HepG2 (cell line): ENCODE data around the gene CCDC57. TPM values are rescaled to one million over a fixed set of nuclear protein-coding genes. Genes with fewer than 3 reads are reported as not detected.

ENCODE experiments used
- ATAC-seq: fragments of 200-7000 bp; cut with Tn5 transposase; 3 replicates; pipeline ENCODE4 v1.9.1; 2020; ENCODE audit warnings: mild to moderate bottlenecking, moderate library complexity
- BruUV-seq: library from RNA; stranded (reverse); fragments of 400-500 nt; replicated peaks from 2 replicates; lab custom pipeline; 2021; lab: Mats Ljungman, UMichigan
- CTCF ChIA-PET: fragments of 300-600 bp; formaldehyde crosslinking; extraction: SDS; loops from one replicate; lab custom pipeline; 2021; ENCODE audit warnings: low total read pairs, inconsistent platforms, low intra/inter-chr PET ratio; lab: Yijun Ruan, JAX
- POLR2A ChIA-PET: fragments of 350-600 bp; sonication (Branson Sonifier 250); formaldehyde crosslinking; loops from one replicate; lab custom pipeline; 2020; ENCODE audit warnings: antibody characterized with exemption, inconsistent platforms; lab: Yijun Ruan, JAX
- DNase-seq: peaks from one replicate; pipeline ENCODE4 v3.0.0-alpha.2; 2015; ENCODE audit warnings: low spot score
- FAIRE-seq: peaks from 3 replicates; lab custom pipeline; 2011; peaks lifted over from hg19 to GRCh38; lab: Jason Lieb, UNC
- H2AFZ ChIP-seq: one replicate; pipeline ENCODE4 v1.6.1; 2011; ENCODE audit warnings: low read length, inconsistent platforms
- H3K27ac ChIP-seq: fragments of 300-600 bp; 3 replicates; pipeline ENCODE4 v1.8.0; 2011; ENCODE audit warnings: mixed run types, mild to moderate bottlenecking, mixed read lengths, low read length, inconsistent platforms; ENCODE audit not compliant: insufficient read depth; ENCODE audit errors: extremely low read length
- H3K27me3 ChIP-seq, 2 experiments: fragments of 200-600 bp in 1 of 2; 2 replicates in 1 of 2; 3 replicates in 1 of 2; pipeline versions ENCODE4 v1.6.0 to v1.8.0; 2011; ENCODE audit warnings: low read length in 2 of 2, mild to moderate bottlenecking in 2 of 2, moderate library complexity in 2 of 2, inconsistent platforms in 1 of 2; ENCODE audit not compliant: insufficient read depth in 2 of 2, control insufficient read depth in 1 of 2
- H3K36me3 ChIP-seq, 2 experiments: fragments of 200-600 bp in 1 of 2; replicated peaks in 1 of 2; 2 replicates in 1 of 2; 3 replicates in 1 of 2; pipeline versions ENCODE4 v1.5.1 to v1.8.0; 2011; ENCODE audit warnings: low read length in 2 of 2, inconsistent platforms in 1 of 2; ENCODE audit not compliant: insufficient read depth in 2 of 2, control insufficient read depth in 1 of 2
- H3K4me1 ChIP-seq: 2 replicates; pipeline ENCODE4 v1.5.1; 2012; ENCODE audit warnings: low read length, inconsistent platforms; ENCODE audit not compliant: insufficient read depth
- H3K4me2 ChIP-seq: 2 replicates; pipeline ENCODE4 v1.6.0; 2011; ENCODE audit warnings: low read depth, low read length, inconsistent platforms
- H3K4me3 ChIP-seq, 3 experiments: fragments of 200-600 bp in 1 of 3; sonication (generic), shearing (Covaris generic) in 1 of 3; replicated peaks in 1 of 3; 2 replicates each; pipeline ENCODE4 v1.5.1; 2011 to 2016; ENCODE audit warnings: low read length in 3 of 3, inconsistent platforms in 2 of 3, low read depth in 2 of 3, mild to moderate bottlenecking in 2 of 3, control low read depth in 1 of 3, mixed read lengths in 1 of 3; ENCODE audit not compliant: insufficient read depth in 1 of 3
- H3K79me2 ChIP-seq: one replicate; pipeline ENCODE4 v1.6.1; 2011; ENCODE audit warnings: low read length, inconsistent platforms; ENCODE audit not compliant: insufficient read depth
- H3K9ac ChIP-seq: 2 replicates; pipeline ENCODE4 v1.6.0; 2011; ENCODE audit warnings: mild to moderate bottlenecking, low read depth, low read length, inconsistent platforms; ENCODE audit not compliant: insufficient read depth
- H3K9me3 ChIP-seq: 2 replicates; pipeline ENCODE4 v1.5.1; 2012; ENCODE audit warnings: mild to moderate bottlenecking, low read length
- H4K20me1 ChIP-seq: 2 replicates; pipeline ENCODE4 v1.6.0; 2011; ENCODE audit warnings: inconsistent platforms, mild to moderate bottlenecking, low read length, moderate library complexity; ENCODE audit not compliant: insufficient read depth
- AKNA ChIP-seq: sonication (generic); formaldehyde crosslinking; IDR thresholded peaks from 2 replicates; pipeline ENCODE4 v1.4.0; 2020; ENCODE audit warnings: missing genetic modification reagents, borderline replicate concordance
- BCLAF1 ChIP-seq: fragments of 450-650 bp; IDR thresholded peaks from 2 replicates; pipeline ENCODE4 v1.6.1; 2017; ENCODE audit warnings: mild to moderate bottlenecking
- DNMT1 ChIP-seq: sonication (generic); formaldehyde crosslinking; IDR thresholded peaks from 2 replicates; pipeline ENCODE4 v1.5.1; 2020; ENCODE audit warnings: mild to moderate bottlenecking, missing genetic modification reagents
- ELF4 ChIP-seq: sonication (generic); formaldehyde crosslinking; IDR thresholded peaks from 2 replicates; pipeline ENCODE4 v1.5.0; 2020; ENCODE audit warnings: missing genetic modification reagents, mild to moderate bottlenecking, moderate library complexity, borderline replicate concordance
- FOXO1 ChIP-seq: sonication (generic); formaldehyde crosslinking; IDR thresholded peaks from 2 replicates; pipeline ENCODE4 v1.4.0; 2020; ENCODE audit warnings: missing genetic modification reagents
- GATA4 ChIP-seq: sonication (generic); IDR thresholded peaks from 2 replicates; pipeline ENCODE4 v1.6.1; 2016; ENCODE audit warnings: antibody characterized with exemption, low read depth, borderline replicate concordance
- HDAC1 ChIP-seq: sonication (generic); formaldehyde crosslinking; IDR thresholded peaks from 2 replicates; pipeline ENCODE4 v1.5.1; 2020; ENCODE audit warnings: mild to moderate bottlenecking, missing genetic modification reagents
- KDM6A ChIP-seq: IDR thresholded peaks from 2 replicates; pipeline ENCODE4 v1.6.1; 2016; ENCODE audit warnings: low read depth
- MXI1 ChIP-seq: IDR thresholded peaks from 3 replicates; pipeline ENCODE4 v1.6.1; 2012; ENCODE audit warnings: low read depth, low read length, inconsistent platforms, borderline replicate concordance
- RBM39 ChIP-seq: fragments of 200-400 bp; formaldehyde crosslinking; IDR thresholded peaks from one replicate; pipeline ENCODE4 v1.6.1; 2018; ENCODE audit warnings: antibody characterized with exemption, mild to moderate bottlenecking, low read depth, low read length; ENCODE audit not compliant: poor library complexity, severe bottlenecking
- SAFB2 ChIP-seq: sonication (generic); formaldehyde crosslinking; IDR thresholded peaks from 2 replicates; pipeline ENCODE4 v1.5.1; 2020; ENCODE audit warnings: missing genetic modification reagents, low read depth, mild to moderate bottlenecking, borderline replicate concordance
- ZNF225 ChIP-seq: sonication (generic); formaldehyde crosslinking; IDR thresholded peaks from 2 replicates; pipeline ENCODE4 v1.4.0; 2020; ENCODE audit warnings: mild to moderate bottlenecking, missing genetic modification reagents
- ZNF430 ChIP-seq: sonication (generic); formaldehyde crosslinking; IDR thresholded peaks from 2 replicates; pipeline ENCODE4 v1.9.0; 2021; ENCODE audit warnings: mild to moderate bottlenecking, missing genetic modification reagents
- ZNF552 ChIP-seq: sonication (generic); formaldehyde crosslinking; IDR thresholded peaks from 2 replicates; pipeline ENCODE4 v1.9.0; 2022; ENCODE audit warnings: missing genetic modification reagents, mild to moderate bottlenecking, borderline replicate concordance
- ZNF678 ChIP-seq: sonication (generic); formaldehyde crosslinking; IDR thresholded peaks from 2 replicates; pipeline ENCODE4 v1.4.0; 2020; ENCODE audit warnings: mild to moderate bottlenecking, missing genetic modification reagents
- ZNF83 ChIP-seq: sonication (generic); formaldehyde crosslinking; IDR thresholded peaks from 2 replicates; pipeline ENCODE4 v1.4.0; 2020; ENCODE audit warnings: missing genetic modification reagents, mild to moderate bottlenecking, borderline replicate concordance
- WGBS: methylation state at CpG from one replicate; pipeline ENCODE4 v1.1.6; 2017; ENCODE audit warnings: low lambda C conversion rate; 5-methylcytosine and 5-hydroxymethylcytosine counted together
- in situ Hi-C: cut with HindIII; loops from 2 replicates; pipeline ENCODE4 v1.10.0; 2017; ENCODE audit warnings: low pct_unique_long_range_greater_than_20kb; ENCODE audit not compliant: extremely low pct_ligation_motif_present
- intact Hi-C: fragments of 100-400 bp; cut with micrococcal nuclease; formaldehyde crosslinking; loops from one replicate; pipeline ENCODE4 v1.10.0; 2022; ENCODE audit not compliant: unreplicated experiment
- polyA plus RNA-seq, 8 experiments: library from polyadenylated mRNA; depleted of rRNA in 3 of 8; stranded (reverse) in 7 of 8; unstranded in 1 of 8; fragments of >200 nt; fragmentation: Illumina TruSeq in 4 of 8; extraction: Trizol in 4 of 8; gene quantifications; 2 replicates each; pipeline versions ENCODE4 v1.2.1 to v1.2.3, GENCODE V29; 2011 to 2016; ENCODE audit warnings: low read depth in 4 of 8, missing spikeins in 1 of 8, mixed read lengths in 1 of 8; ENCODE audit not compliant: insufficient read depth in 1 of 8
- total RNA-seq, 5 experiments: library from RNA; depleted of rRNA; stranded (reverse); fragments of >200 nt; fragmentation: Illumina TruSeq; extraction: Trizol; gene quantifications; 2 replicates each; pipeline ENCODE4 v1.2.3, GENCODE V29; 2016; ENCODE audit warnings: low read depth in 1 of 5

The CCDC57 gene
- total and polyA plus RNA-seq, 2 of the 13 experiments (the other 11 are each of a cell fraction or from before 2014, with no cell fraction given) = 59.3 to 59.9 TPM

- no peak overlapping the region for H2AFZ ChIP-seq
- no peaks in the 10 kb centered on the region for H3K9me3 ChIP-seq
- no TSS peak for BruUV-seq
- peak overlapping the region; percentile 41 for H3K9ac ChIP-seq
- H3K4me1 ChIP-seq = peaks cover 86% of the 10 kb centered on the region
- H3K36me3 ChIP-seq = peaks cover 38 to 50% of the 10 kb centered on the region in 2 experiments
- no peak for FAIRE-seq
- H3K4me2 ChIP-seq = peak overlapping the region; percentile 64
- peak; percentile 2 for ATAC-seq
- no peaks in the 10 kb centered on the region for H3K27me3 ChIP-seq
- intact Hi-C loops = no loop called here
- peak overlapping the region; percentile 72 for H3K27ac ChIP-seq
- ChIA-PET POLR2A (interaction anchor here (0.8 to 7.2 kb wide), 20 partner anchors 10 to 287 kb away, joined by 3 to 96 read pairs (median 11); partner anchors contain the start of genes CCDC57, CD7, CSNK1D and SLC16A3), CTCF (no interaction called here)
- peaks cover 84% of the 10 kb centered on the region for H4K20me1 ChIP-seq
- H3K4me3 ChIP-seq = peak overlapping the region in 1 of 3 experiments; percentile 17; a peak in 1 of 6 replicates
- in situ Hi-C loops = loop anchor here (5.0 kb wide), 1 partner anchor 82 kb away; no protein-coding TSS in a partner anchor
- DNase-seq = no peak
- WGBS = 42% methylated on average over 11 of the region's 20 CpGs
- peaks cover 13% of the 10 kb centered on the region for H3K79me2 ChIP-seq
- no peak for TF ChIP-seq ZNF225
- TF ChIP-seq MXI1 = no peak
- TF ChIP-seq ZNF430 (CRISPR knock-in tag) = 0 out of 2 replicates have a peak, but pooled peaks have one; percentile 16
- no peak for TF ChIP-seq FOXO1 (CRISPR knock-in tag)
- TF ChIP-seq HDAC1 (CRISPR knock-in tag) = no peak
- TF ChIP-seq AKNA (CRISPR knock-in tag) = no peak
- TF ChIP-seq BCLAF1 = no peak
- TF ChIP-seq ELF4 (CRISPR knock-in tag) = peak; percentile 54; the same call in 1 of the 2 replicates
- TF ChIP-seq KDM6A = no peak
- TF ChIP-seq RBM39 = peak; percentile 11
- TF ChIP-seq ZNF83 (CRISPR knock-in tag) = no peak
- TF ChIP-seq ZNF678 (CRISPR knock-in tag) = no peak
- no peak; the same call in 1 of the 2 replicates for TF ChIP-seq DNMT1 (CRISPR knock-in tag)
- peak; percentile 91; the same call in 1 of the 2 replicates for TF ChIP-seq ZNF552 (CRISPR knock-in tag)
- TF ChIP-seq SAFB2 = 0 out of 2 replicates have a peak, but pooled peaks have one; percentile 49
- TF ChIP-seq GATA4 = peak; percentile 50; the same call in 1 of the 2 replicates
Measured at GRCh38 chr17:82240506-82241182, 28.0 kb upstream of the CCDC57 start.
